GM21515 (cell line): ENCODE data around the gene IL15RA.
"Not testable (repeated sequence)": the region's sequence is repeated elsewhere in the genome, so short reads cannot be mapped to it uniquely, and the experiment has no call there.

ENCODE experiments used
- ATAC-seq: cut with Tn5 transposase; IDR thresholded peaks from one replicate; pipeline ENCODE4 v1.9.1; 2021; ENCODE audit not compliant: unreplicated experiment

IL15RA gene

DNA sequence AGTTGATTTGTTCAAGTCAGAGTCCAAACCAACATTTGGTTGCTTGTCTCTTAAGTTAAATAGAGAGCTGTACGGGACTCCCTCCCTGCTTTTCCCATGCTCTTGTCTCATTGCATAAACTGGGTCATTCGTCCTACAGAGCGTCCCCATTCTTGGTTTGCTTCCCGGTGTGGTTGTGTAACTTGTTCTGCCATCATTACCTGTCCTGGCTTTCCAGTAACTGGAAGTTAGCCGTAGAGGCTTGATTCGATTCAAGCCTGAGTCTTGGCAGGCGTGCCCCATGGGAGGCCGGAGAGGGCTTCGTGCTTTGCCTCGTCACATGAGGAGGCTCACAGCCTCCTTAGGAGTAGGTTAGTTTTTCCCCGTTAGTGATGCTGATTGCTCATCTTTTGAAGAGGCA is 47.1 kb downstream of the IL15RA start:
- no peak for ATAC-seq

DNA sequence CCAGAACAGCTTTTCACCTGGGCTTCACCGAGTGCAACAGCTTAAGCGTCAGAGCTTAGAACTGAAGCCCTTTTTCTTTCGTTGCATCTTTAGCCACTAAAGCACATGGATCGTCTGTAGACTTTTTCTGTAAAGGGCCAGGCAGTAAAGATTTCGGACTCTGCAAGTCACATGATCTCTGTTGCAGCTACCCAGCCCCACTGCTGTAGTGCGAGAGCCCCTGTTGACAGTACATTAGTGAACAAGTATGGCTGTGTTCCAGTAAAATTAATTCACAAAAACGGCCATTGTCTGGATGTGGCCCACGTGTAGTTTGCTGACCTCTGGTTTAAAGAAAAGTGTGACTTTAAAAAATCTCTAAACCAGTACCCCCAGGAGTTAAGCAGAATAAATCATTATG is 47.9 kb downstream of the IL15RA start:
- no peak for ATAC-seq

DNA sequence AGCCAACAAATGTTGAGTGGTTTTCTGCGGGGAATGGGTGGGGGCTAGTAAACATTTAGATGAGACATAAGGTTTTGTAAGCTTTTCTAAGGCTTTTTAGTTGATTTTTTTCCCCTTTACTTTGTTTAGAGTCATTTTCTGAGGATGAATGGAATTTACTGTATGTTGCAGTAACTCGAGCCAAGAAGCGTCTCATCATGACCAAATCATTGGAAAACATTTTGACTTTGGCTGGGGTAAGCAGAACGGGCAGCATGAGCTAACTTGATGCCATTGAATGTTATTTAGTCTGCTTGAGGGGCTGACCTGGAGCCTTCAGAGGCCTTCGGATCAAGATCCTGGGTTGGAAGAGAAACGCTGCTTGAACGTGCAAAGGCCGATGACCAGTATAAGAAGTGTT is 50.0 kb downstream of the IL15RA start:
- ATAC-seq = no peak

DNA sequence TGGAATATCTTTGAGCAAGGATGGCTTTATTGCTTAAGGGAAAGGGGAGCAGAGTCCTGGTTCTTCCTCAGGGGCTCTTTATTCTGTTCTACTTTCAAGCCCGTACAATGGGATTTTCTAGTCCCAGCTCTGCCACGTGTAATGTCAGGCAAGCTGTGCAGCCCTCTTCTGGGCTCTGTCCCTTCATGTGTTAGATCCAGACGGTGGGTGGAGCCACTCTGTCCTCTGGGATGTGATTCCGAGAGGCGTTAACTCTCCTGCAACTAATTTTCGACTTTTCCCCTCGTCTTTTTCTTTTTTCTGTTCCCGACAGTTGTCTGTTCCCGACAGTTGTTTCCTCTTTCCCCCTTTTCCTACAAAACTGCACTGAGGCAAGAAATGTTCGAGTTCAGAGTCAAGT is 52.5 kb downstream of the IL15RA start:
- ATAC-seq = no peak

DNA sequence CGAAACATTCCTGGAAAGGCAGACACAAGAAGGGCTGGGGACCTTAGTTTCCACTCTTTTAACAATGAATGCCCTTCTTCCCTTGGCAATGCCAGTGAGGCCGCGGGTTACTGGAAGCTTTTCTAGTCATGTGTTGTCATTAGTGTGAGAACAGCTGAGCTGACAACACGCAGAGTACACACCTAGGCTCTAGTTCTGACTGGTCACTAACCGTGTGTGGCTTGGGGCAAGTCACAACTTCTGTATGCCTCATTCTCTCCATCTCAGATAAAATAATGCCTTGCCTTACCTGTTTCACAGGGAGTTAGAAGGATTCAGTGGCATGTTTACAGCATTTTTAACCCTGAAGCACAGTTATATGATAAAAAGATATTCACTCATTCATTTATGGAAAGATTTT is 55.6 kb downstream of the IL15RA start:
- no peak for ATAC-seq

DNA sequence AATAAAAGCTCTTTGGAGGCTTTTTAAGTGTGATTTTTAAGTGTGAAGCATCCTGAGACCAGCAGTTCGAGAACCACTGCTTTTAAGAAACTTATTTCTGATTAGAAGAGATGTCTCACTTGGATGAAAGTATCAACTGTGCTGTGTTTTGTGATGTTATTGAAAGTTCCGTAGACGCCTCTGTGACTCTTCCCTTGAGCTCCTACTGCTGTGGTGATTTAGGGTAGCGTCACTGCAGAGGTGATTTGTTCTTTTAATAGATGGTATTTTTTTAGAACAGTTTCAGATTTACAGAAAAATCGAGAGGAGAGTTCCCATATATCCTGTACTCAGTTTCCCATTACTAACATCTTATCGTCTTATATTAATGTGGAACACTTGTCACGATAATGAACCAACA is 57.8 kb downstream of the IL15RA start:
- ATAC-seq = no peak

DNA sequence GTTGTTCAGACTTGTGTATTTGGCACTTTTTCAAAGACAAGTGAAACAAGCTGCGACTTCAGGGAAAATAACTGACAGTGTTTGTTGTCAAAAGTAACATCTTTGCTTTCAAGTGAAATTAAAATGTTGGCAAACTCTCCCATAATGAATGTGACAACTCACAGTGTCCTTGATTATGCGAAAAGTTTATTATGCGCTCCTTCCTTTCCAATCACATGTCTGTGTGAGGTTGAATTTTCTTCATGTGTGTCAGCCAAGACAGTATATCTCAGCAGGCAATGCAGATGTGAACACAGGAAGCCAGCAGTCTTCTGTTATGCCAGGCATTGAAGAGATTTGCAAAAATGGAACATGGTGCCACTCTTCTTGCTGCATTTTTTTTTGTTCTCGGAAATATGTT is 58.6 kb downstream of the IL15RA start:
- ATAC-seq = no peak

DNA sequence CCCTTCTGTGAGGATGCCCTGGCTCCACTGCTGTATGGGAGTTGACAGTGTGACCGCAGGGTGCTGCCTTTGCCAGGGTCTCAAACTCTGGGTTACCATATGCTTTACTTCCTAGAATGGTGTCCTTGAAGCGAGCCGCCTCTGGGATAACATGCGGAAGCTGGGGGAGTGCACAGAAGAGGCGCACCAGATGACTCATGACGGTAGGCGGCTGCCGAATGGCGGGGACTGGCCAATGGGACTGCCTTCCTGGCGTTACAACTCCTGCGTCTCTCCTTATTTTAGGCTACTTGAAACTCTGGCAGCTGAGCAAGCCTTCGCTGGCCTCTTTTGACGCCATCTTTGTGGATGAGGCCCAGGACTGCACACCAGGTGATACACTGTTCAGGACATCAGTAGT is 60.0 kb downstream of the IL15RA start:
- no peak for ATAC-seq

DNA sequence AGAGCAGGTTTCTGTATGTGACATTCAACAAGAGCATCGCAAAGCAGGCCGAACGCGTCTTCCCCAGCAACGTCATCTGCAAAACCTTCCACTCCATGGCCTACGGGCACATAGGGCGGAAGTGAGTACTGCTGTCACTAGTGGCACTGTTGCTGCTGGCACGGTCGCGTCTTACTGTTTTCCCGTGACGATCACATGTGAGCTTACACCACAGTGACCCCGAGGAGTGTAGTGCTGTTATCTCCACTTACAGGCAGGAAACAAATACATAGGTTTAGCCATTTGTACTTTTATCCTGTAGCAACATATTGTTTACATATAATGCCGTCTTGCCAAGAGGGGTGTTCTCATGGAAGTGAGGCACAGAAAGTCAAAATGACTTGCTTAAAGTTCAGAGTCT is 61.9 kb downstream of the IL15RA start:
- ATAC-seq = no peak

DNA sequence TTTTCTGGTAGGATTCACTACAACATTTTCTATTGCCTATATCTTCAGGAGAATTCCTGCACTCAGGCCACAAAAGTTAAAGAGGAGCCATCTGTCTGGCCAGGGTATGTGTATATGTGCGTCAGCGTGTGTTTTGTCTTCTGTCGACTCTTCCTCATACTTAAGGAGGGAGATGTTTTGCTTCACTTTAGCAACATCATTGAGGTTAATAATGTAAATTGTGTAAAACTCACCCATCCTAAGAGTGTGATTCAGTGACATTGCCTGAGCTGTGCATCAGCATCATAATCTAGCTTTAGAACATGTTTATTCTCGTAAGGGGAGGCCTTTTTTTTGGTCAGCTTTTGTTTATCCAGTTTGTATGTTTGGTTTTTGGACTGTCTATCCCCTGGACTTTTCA is 63.6 kb downstream of the IL15RA start:
- no peak for ATAC-seq

DNA sequence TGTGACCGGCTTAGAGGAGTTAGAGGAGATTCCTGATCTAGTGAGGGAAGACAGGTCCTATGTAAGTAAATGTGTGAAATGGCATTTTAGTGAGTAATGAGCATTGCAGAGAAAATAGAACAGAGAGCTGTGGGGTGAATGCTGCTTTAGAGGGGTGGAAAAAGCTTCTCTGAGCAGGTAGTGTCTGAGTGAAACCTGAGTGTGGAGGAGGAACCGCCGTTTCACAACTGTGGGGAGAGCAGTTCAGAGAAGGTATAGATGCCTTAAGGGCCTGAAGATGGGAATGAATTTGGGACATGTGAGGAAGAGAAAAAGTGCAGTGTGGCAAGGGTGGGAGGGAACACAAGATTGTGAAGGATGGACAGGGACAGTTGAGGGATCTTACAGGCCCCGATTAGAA is 65.7 kb downstream of the IL15RA start:
- no peak for ATAC-seq

DNA sequence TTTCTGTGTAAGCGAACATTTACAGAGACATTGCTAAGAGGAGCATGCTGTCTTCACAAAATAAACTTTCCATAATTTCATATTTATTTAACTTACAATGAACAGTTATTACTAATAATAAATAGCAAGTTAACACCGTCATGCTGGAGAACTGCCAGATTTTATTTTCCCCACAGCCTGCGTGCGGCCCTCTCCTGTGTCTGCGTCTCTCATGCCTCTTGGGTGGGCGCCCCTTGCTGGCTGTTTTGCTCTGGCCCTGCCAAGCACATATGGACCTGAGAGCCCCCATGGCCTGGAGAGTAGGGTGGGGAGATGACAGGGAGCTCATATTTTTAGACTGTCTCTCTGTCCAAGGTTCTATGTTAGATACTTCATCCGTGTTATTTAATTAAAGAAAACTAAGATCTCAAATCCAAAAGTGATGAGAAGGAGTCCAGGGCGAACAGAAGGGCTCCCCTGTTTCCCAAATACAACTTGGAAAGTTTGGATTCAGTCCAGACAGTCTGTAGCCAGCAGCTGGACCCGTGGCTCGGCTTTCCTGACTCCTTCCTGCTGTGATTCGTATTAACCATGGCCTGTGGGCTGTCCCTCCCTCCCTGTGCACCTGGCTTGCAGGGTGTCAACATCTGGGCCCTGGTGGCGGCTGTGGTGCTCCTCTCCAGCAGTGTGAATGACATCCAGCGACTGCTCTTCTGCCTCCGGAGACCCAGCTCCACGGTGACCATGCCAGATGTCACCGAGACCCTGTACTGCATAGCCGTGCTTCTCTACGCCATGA is 66.8 kb downstream of the IL15RA start:
- no peak for ATAC-seq

DNA sequence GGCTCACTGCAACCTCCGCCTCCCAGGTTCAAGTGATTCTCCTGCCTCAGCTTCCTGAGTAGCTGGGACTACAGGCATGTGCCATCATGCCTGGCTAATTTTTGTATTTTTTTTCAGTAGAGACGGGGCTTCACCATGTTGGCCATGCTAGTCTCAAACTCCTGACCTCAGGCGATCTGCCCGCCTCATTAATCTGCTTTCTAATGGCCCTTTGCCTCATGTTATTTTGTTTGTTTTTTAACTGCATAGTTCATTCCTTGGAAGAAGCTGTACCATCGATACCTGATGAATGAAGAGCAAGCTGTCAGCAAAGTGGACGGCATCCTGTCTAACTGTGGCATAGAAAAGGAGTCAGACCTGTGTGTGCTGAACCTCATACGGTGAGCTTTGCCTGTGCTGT is 68.7 kb downstream of the IL15RA start:
- not testable (repeated sequence) for ATAC-seq

DNA sequence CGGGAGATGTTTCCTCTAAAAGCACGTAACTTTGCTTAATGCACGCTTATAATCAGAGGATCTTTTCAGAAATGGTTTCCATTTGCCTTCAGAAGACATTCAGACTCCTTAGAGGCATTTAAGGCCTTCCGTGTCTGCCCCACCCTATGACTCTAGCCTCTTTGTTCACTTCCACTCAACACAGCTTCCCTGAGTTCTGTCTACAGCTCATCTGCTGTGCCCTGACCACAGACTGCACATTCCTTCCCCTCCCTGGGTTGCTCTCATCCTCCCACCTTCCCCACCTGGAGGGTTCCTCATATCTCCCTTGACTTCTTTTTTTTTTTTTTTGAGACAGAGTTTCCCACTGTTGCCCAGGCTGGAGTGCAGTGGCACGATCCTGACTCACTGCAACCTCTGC is 70.7 kb downstream of the IL15RA start:
- no peak for ATAC-seq

DNA sequence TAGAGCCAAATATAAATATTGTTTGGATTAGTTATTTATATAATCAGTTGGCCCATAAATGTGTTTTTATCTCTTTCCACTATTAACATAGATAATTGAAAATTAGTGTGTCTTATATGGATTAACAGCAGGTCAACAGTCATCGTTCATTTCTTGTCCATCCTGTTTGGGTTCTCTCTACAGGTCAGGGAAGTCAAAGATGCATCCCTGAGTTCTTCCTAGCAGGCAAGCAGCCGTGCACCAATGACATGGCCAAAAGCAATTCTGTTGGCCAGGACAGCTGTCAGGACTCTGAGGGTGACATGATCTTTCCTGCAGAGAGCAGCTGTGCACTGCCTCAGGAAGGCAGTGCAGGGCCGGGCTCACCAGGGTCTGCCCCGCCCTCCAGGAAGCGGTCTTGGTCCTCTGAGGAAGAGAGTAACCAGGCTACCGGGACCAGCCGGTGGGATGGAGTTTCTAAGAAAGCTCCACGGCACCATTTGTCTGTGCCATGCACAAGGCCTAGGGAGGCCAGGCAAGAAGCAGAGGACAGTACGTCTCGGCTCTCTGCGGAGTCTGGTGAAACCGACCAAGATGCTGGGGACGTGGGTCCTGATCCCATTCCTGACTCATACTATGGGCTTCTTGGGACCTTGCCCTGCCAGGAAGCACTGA is 71.4 kb downstream of the IL15RA start:
- no peak for ATAC-seq

DNA sequence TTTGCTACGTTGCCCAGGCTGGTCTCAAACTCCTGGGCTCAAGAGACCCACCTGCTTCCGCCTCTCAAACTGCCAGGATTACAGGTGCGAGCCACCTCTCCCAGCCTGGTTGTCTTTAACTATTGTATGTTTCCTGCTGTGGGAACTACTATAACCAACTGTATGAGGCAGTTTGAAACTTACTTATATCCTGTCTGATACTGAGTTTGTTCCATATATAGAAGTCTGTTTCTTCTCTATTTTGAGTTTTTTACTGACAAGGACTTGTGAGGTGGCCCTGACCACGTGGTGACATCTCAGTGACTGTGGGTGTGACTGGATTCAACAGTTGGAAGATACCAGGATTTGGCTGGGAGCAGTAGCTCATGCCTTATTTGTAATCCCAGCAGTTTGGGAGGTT is 73.1 kb downstream of the IL15RA start:
- ATAC-seq = peak; percentile 92

DNA sequence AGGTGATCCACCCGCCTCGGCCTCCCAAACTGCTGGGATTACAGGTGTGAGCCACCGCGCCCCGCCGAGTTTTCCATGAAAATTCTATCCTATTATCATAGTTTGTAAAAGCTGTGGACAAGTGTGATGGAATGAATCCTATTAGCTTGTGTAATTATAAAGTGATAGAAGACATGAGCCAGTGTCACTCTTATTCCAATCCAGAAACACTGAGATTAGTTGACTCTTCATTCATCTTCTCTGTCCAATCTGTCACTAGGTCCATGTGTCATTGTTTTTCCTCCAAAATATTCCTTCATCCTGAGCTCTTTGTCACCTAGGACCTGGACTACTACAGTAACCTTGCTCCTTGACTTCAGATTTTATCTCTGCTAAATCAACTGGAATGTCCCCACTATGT is 73.8 kb downstream of the IL15RA start:
- no peak for ATAC-seq

DNA sequence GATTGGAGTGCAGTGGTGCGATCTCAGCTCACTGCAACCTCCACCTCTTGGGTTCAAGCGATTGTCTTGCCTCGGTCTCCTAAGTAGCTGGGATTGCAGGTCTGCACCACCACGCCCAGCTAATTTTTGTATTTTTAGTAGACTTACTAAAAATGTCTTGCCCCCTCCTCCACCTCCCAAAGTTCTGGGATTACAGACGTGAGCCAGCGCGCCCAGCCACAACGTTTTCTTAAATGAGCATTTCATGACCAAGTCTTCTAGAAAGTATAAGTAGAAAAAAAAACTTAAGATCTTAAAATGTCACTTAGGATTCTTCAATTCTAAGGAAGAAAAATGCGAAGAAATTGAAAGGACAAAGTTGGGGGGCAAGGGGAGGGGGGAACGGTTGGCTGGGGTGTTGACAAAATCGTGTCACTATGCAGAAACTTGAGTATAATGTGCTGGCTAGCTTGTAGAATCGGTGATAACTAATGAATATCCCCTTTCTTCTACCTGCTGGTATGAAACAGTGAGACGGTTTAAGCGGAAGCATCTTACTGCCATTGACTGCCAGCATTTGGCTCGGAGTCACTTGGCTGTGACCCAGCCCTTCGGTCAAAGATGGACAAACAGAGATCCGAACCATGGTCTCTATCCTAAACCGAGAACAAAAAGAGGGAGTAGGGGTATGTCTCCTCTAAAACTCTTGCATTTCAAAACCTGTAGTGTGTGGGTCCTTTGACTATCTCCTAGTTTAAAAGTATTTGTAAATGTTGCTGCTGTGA is 74.7 kb downstream of the IL15RA start:
- ATAC-seq = no peak
